IMR-90 (cell line): Measurements from ENCODE around the gene GALNT14. TPM values are rescaled to one million over a fixed set of nuclear protein-coding genes. Genes with fewer than 3 reads are reported as not detected.
A peak's percentile ranks its signal among the peaks of the same experiment; 100 is the strongest.

Source experiments
- ATAC-seq: fragments of 200-7000 bp; cut with Tn5 transposase; 2 replicates; pipeline ENCODE4 v1.9.1; 2020; ENCODE audit warnings: low read depth, mild to moderate bottlenecking, moderate library complexity
- BruUV-seq: library from RNA; stranded (reverse); fragments of 400-500 nt; replicated peaks from 2 replicates; lab custom pipeline; 2021; lab: Mats Ljungman, UMichigan
- CTCF ChIA-PET: fragments of 300-600 bp; formaldehyde crosslinking; extraction: SDS; loops from one replicate; lab custom pipeline; 2021; ENCODE audit warnings: antibody characterized with exemption; lab: Yijun Ruan, JAX
- POLR2A ChIA-PET: fragments of 300-600 bp; sonication (Branson Sonifier 250); formaldehyde crosslinking; loops from one replicate; lab custom pipeline; 2022; ENCODE audit warnings: antibody characterized with exemption; ENCODE audit not compliant: unreplicated experiment; lab: Charles Lee
- DNase-seq: peaks from one replicate; pipeline ENCODE4 v3.0.0; 2013
- H2AFZ ChIP-seq: replicated peaks from 2 replicates; pipeline ENCODE3; 2013; ENCODE audit warnings: low read length, mild to moderate bottlenecking; ENCODE audit not compliant: poor library complexity
- H2AK5ac ChIP-seq: 2 replicates; pipeline ENCODE4 v1.6.1; 2013; ENCODE audit warnings: low read depth, low read length, inconsistent platforms
- H2AK9ac ChIP-seq: replicated peaks from 2 replicates; pipeline ENCODE3; 2013; ENCODE audit warnings: mild to moderate bottlenecking, low read depth, low read length, moderate library complexity; ENCODE audit not compliant: poor library complexity
- H2BK120ac ChIP-seq: 2 replicates; pipeline ENCODE4 v1.6.1; 2013; ENCODE audit warnings: low read depth, low read length, inconsistent platforms
- H2BK15ac ChIP-seq: 3 replicates; pipeline ENCODE4 v1.6.1; 2013; ENCODE audit warnings: low read depth, low read length, inconsistent platforms
- H2BK20ac ChIP-seq: 2 replicates; pipeline ENCODE4 v1.6.1; 2013; ENCODE audit warnings: low read depth, mild to moderate bottlenecking, inconsistent platforms, low read length, moderate library complexity
- H2BK5ac ChIP-seq: 2 replicates; pipeline ENCODE4 v1.6.1; 2013; ENCODE audit warnings: mild to moderate bottlenecking, low read depth, low read length, inconsistent platforms; ENCODE audit not compliant: poor library complexity, severe bottlenecking
- H3K14ac ChIP-seq: replicated peaks from 2 replicates; pipeline ENCODE4 v1.6.1; 2013; ENCODE audit warnings: low read depth, low read length, inconsistent platforms
- H3K18ac ChIP-seq: 2 replicates; pipeline ENCODE4 v1.6.1; 2013; ENCODE audit warnings: low read depth, low read length, control low read depth
- H3K23ac ChIP-seq: 2 replicates; pipeline ENCODE4 v1.6.1; 2013; ENCODE audit warnings: low read depth, low read length, inconsistent platforms
- H3K27ac ChIP-seq: 2 replicates; pipeline ENCODE4 v1.5.1; 2013; ENCODE audit warnings: mild to moderate bottlenecking, control low read depth, low read length; ENCODE audit not compliant: insufficient read depth
- H3K27me3 ChIP-seq: 2 replicates; pipeline ENCODE4 v1.6.1; 2013; ENCODE audit warnings: low read length; ENCODE audit not compliant: control insufficient read depth, insufficient read depth
- H3K36me3 ChIP-seq: 2 replicates; pipeline ENCODE4 v1.6.1; 2013; ENCODE audit warnings: low read length, mixed read lengths; ENCODE audit not compliant: control insufficient read depth, insufficient read depth
- H3K4ac ChIP-seq: 2 replicates; pipeline ENCODE4 v1.6.1; 2013; ENCODE audit warnings: low read depth, low read length, inconsistent platforms
- H3K4me1 ChIP-seq: 2 replicates; pipeline ENCODE4 v1.6.1; 2013; ENCODE audit warnings: low read length, mixed read lengths; ENCODE audit not compliant: control insufficient read depth, insufficient read depth
- H3K4me2 ChIP-seq: 2 replicates; pipeline ENCODE4 v1.6.1; 2013; ENCODE audit warnings: low read depth, mild to moderate bottlenecking, control low read depth, low read length, moderate library complexity
- H3K4me3 ChIP-seq: 2 replicates; pipeline ENCODE4 v1.5.1; 2013; ENCODE audit warnings: low read depth, mild to moderate bottlenecking, control low read depth, low read length, moderate library complexity; ENCODE audit not compliant: insufficient read depth
- H3K56ac ChIP-seq: 2 replicates; pipeline ENCODE4 v1.6.1; 2013; ENCODE audit warnings: low read length, inconsistent platforms; ENCODE audit not compliant: insufficient read depth; ENCODE audit errors: extremely low read depth
- H3K79me1 ChIP-seq, 2 experiments: 2 replicates each; pipeline ENCODE4 v1.6.1; 2013; ENCODE audit warnings: low read length in 2 of 2, inconsistent platforms in 1 of 2, low read depth in 1 of 2
- H3K9ac ChIP-seq: 2 replicates; pipeline ENCODE4 v1.6.1; 2013; ENCODE audit warnings: low read depth, low read length, control low read depth
- H3K9me1 ChIP-seq: 2 replicates; pipeline ENCODE4 v1.6.1; 2013; ENCODE audit warnings: low read length, inconsistent platforms; ENCODE audit not compliant: insufficient read depth
- H3K9me3 ChIP-seq: 2 replicates; pipeline ENCODE4 v1.6.1; 2013; ENCODE audit warnings: low read length; ENCODE audit not compliant: control insufficient read depth, insufficient read depth
- H4K20me1 ChIP-seq: 2 replicates; pipeline ENCODE4 v1.6.1; 2013; ENCODE audit warnings: low read length, inconsistent platforms; ENCODE audit not compliant: insufficient read depth
- H4K5ac ChIP-seq: 2 replicates; pipeline ENCODE4 v1.6.1; 2013; ENCODE audit warnings: mild to moderate bottlenecking, low read depth, low read length, control low read depth
- H4K8ac ChIP-seq, 2 experiments: 2 replicates each; pipeline ENCODE4 v1.6.1; 2013; ENCODE audit warnings: low read depth in 2 of 2, low read length in 2 of 2, control low read depth in 1 of 2, inconsistent platforms in 1 of 2
- H4K91ac ChIP-seq: 2 replicates; pipeline ENCODE4 v1.6.1; 2013; ENCODE audit warnings: low read depth, low read length, inconsistent platforms; ENCODE audit not compliant: insufficient read depth
- BHLHE40 ChIP-seq: fragments of 150-350 bp; IDR thresholded peaks from 2 replicates; pipeline ENCODE4 v1.6.1; 2016; ENCODE audit warnings: mild to moderate bottlenecking, low read depth, low read length
- MAZ ChIP-seq: IDR thresholded peaks from 2 replicates; pipeline ENCODE4 v1.6.1; 2012; ENCODE audit warnings: low read depth, mild to moderate bottlenecking, low read length, improper control_type of control experiment, moderate library complexity, borderline replicate concordance
- MXI1 ChIP-seq: IDR thresholded peaks from 2 replicates; pipeline ENCODE4 v1.6.1; 2012; ENCODE audit warnings: low read depth, mild to moderate bottlenecking, low read length, moderate library complexity, borderline replicate concordance
- NFE2L2 ChIP-seq: fragments of 150-350 bp; IDR thresholded peaks from 2 replicates; pipeline ENCODE4 v1.6.1; 2016; ENCODE audit warnings: low read depth, mild to moderate bottlenecking, low read length
- POLR2A ChIP-seq: IDR thresholded peaks from 2 replicates; pipeline ENCODE4 v1.6.1; 2012; ENCODE audit warnings: mild to moderate bottlenecking, low read depth, low read length
- RAD21 ChIP-seq: IDR thresholded peaks from 2 replicates; pipeline ENCODE4 v1.6.1; 2012; ENCODE audit warnings: low read length, improper control_type of control experiment
- RCOR1 ChIP-seq: IDR thresholded peaks from 2 replicates; pipeline ENCODE4 v1.6.1; 2012; ENCODE audit warnings: mild to moderate bottlenecking, low read length, improper control_type of control experiment; ENCODE audit not compliant: insufficient replicate concordance
- RFX5 ChIP-seq: IDR thresholded peaks from 2 replicates; pipeline ENCODE4 v1.8.0; 2012; ENCODE audit warnings: low read depth, mild to moderate bottlenecking, low read length, moderate library complexity
- SMC3 ChIP-seq: fragments of 150-350 bp; IDR thresholded peaks from 2 replicates; pipeline ENCODE4 v1.6.1; 2016; ENCODE audit warnings: low read depth, mild to moderate bottlenecking, antibody characterized with exemption, low read length, moderate library complexity
- WGBS, 2 experiments: methylation state at CpG; one replicate each; pipeline versions ENCODE4 v1.1.5 to v1.1.7; 2013; ENCODE audit warnings: missing lambda C conversion rate in 2 of 2; ENCODE audit not compliant: insufficient read length in 1 of 2; ENCODE audit errors: extremely low coverage in 2 of 2; 5-methylcytosine and 5-hydroxymethylcytosine counted together
- dilution Hi-C: fragments of 300-500 bp; cut with HindIII; formaldehyde crosslinking; loops from one replicate; pipeline ENCODE4 v1.14.3; 2018; ENCODE audit warnings: low sequenced_read_pairs; ENCODE audit not compliant: unreplicated experiment
- in situ Hi-C: fragments of 300-500 bp; cut with MboI; formaldehyde crosslinking; loops from 3 replicates; pipeline ENCODE4 v1.14.3; 2019; ENCODE audit warnings: low sequenced_read_pairs, inconsistent platforms, mixed read lengths
- intact Hi-C: fragments of 100-400 bp; cut with micrococcal nuclease; formaldehyde crosslinking; loops from 2 replicates; pipeline ENCODE4 v1.10.0; 2022
- polyA plus RNA-seq, 3 experiments: library from polyadenylated mRNA; depleted of rRNA; stranded (reverse); fragments of >200 nt; gene quantifications; 2 replicates each; pipeline ENCODE4 v1.2.3, GENCODE V29; 2012; ENCODE audit warnings: low replicate concordance in 1 of 3
- total RNA-seq: library from RNA; depleted of rRNA; stranded (reverse); fragments of >200 nt; gene quantifications from 2 replicates; pipeline ENCODE4 v1.2.3, GENCODE V29; 2012
- TF ChIP-seq, protein P1 (sequence below): conservative IDR thresholded peaks from 2 replicates; pipeline ENCODE4 v1.5.1; 2012; ENCODE audit warnings: mild to moderate bottlenecking, low read depth, low read length, improper control_type of control experiment
- TF ChIP-seq, protein P2 (sequence below): fragments of 150-350 bp; IDR thresholded peaks from 2 replicates; pipeline ENCODE4 v1.6.1; 2017; ENCODE audit warnings: mild to moderate bottlenecking, antibody characterized with exemption, low read length, low read depth

GALNT14 gene
- total and polyA plus RNA-seq, 2 of the 4 experiments (the other 2 are of a cell fraction) = 0.15 to 0.18 TPM

DNA sequence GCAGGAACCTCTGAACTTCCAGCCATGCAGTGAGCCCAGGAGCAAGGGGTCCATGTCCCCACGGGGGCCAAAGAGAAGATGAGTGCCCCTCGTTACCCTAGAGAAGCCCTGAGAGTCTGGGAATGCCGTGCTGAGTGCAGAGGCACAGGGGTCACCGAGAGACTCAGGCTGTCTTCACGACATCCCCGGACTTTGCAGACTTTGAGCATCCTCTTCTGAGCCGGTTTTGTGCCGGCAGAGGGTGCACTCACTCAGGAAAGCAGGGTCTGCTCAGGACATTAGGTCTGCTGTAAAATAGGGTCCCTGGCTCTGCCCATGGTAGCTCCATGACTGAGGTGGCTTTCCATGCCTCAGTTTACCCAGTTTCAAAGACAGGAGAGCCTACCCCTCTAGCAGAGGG is 71.0 kb downstream of the GALNT14 start:
- CTCF ChIA-PET = no interaction called here

More for the DNA sequence above, 71.0 kb downstream of the GALNT14 start:
- DNase-seq (no peak), ATAC-seq (no peak)
- POLR2A ChIA-PET = no interaction called here
- Histone ChIP-seq H3K4ac (no peak overlapping the region), H2BK20ac (no peak overlapping the region), H2AK9ac (no peak overlapping the region), H3K4me1 (no peaks in the 10 kb centered on the region), H3K56ac (no peak overlapping the region), H3K9me1 (no peaks in the 10 kb centered on the region), H3K27ac (no peak overlapping the region), H2BK15ac (no peak overlapping the region), H3K4me3 (no peak overlapping the region), H4K20me1 (no peaks in the 10 kb centered on the region), H3K9ac (no peak overlapping the region), H2AFZ (no peak overlapping the region), H2BK120ac (no peak overlapping the region), H3K9me3 (no peaks in the 10 kb centered on the region), H4K91ac (no peak overlapping the region), H3K27me3 (no peaks in the 10 kb centered on the region), H3K36me3 (no peaks in the 10 kb centered on the region), H2BK5ac (no peak overlapping the region), H3K4me2 (no peak overlapping the region), H3K23ac (no peak overlapping the region), H4K8ac (no peak overlapping the region), H3K14ac (no peak overlapping the region), H3K79me1 (no peaks in the 10 kb centered on the region), H2AK5ac (no peak overlapping the region), H3K18ac (no peak overlapping the region), H4K5ac (no peak overlapping the region)
- in situ Hi-C loops = no loop called here
- no TSS peak for BruUV-seq
- intact Hi-C loops = no loop called here
- no peak for TF ChIP-seq MXI1
- TF ChIP-seq RAD21 = 0 out of 2 replicates have a peak, but pooled peaks have one; percentile 16
- TF ChIP-seq RCOR1 = no peak
- TF ChIP-seq NFE2L2 = no peak
- TF ChIP-seq, protein P1, sequence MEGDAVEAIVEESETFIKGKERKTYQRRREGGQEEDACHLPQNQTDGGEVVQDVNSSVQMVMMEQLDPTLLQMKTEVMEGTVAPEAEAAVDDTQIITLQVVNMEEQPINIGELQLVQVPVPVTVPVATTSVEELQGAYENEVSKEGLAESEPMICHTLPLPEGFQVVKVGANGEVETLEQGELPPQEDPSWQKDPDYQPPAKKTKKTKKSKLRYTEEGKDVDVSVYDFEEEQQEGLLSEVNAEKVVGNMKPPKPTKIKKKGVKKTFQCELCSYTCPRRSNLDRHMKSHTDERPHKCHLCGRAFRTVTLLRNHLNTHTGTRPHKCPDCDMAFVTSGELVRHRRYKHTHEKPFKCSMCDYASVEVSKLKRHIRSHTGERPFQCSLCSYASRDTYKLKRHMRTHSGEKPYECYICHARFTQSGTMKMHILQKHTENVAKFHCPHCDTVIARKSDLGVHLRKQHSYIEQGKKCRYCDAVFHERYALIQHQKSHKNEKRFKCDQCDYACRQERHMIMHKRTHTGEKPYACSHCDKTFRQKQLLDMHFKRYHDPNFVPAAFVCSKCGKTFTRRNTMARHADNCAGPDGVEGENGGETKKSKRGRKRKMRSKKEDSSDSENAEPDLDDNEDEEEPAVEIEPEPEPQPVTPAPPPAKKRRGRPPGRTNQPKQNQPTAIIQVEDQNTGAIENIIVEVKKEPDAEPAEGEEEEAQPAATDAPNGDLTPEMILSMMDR = peak; percentile 24; the same call in 1 of the 2 replicates
- TF ChIP-seq, protein P2, sequence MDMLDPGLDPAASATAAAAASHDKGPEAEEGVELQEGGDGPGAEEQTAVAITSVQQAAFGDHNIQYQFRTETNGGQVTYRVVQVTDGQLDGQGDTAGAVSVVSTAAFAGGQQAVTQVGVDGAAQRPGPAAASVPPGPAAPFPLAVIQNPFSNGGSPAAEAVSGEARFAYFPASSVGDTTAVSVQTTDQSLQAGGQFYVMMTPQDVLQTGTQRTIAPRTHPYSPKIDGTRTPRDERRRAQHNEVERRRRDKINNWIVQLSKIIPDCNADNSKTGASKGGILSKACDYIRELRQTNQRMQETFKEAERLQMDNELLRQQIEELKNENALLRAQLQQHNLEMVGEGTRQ = no peak
- no peak for TF ChIP-seq BHLHE40
- TF ChIP-seq MAZ = no peak
- TF ChIP-seq POLR2A = no peak
- TF ChIP-seq RFX5 = no peak
- TF ChIP-seq SMC3 = peak; percentile 21; the same call in 1 of the 2 replicates
- WGBS, 2 experiments = 33% methylated on average over 6 of the region's 8 CpGs; no CpG with 5 or more reads in 1 of the 2 experiments
- dilution Hi-C loops = no loop called here
